K562 (cell line): Measurements from ENCODE around the gene NOP14.

Source experiments
- BDP1 ChIP-seq: IDR thresholded peaks from 3 replicates; pipeline ENCODE4 v1.6.1; 2011; ENCODE audit not compliant: insufficient read length, insufficient read depth
- CBX5 ChIP-seq: IDR thresholded peaks from 2 replicates; pipeline ENCODE4 v1.6.1; 2014; ENCODE audit warnings: low read depth, borderline replicate concordance
- EGR1 ChIP-seq: fragments of 450-650 bp; conservative IDR thresholded peaks from 2 replicates; pipeline ENCODE4 v1.6.1; 2017; ENCODE audit warnings: mild to moderate bottlenecking
- EZH2 ChIP-seq: IDR thresholded peaks from 2 replicates; pipeline ENCODE4 v1.6.1; 2012; ENCODE audit warnings: low read depth, mild to moderate bottlenecking, inconsistent platforms, low read length, borderline replicate concordance
- GATAD2A ChIP-seq: fragments of 450-650 bp; IDR thresholded peaks from 2 replicates; pipeline ENCODE4 v1.6.1; 2017
- POLR2A ChIP-seq: fragments of 450-650 bp; conservative IDR thresholded peaks from 2 replicates; pipeline ENCODE4 v1.6.1; 2016
- RAD21 ChIP-seq, 2 experiments: fragments of 250-450 bp in 1 of 2; fragments of 450-650 bp in 1 of 2; sonication (Bioruptor Pico) in 1 of 2; formaldehyde crosslinking in 1 of 2; IDR thresholded peaks in 1 of 2; conservative IDR thresholded peaks in 1 of 2; 2 replicates each; pipeline versions ENCODE4 v1.4.0 to v1.8.0; 2020 to 2022; ENCODE audit warnings: mild to moderate bottlenecking in 2 of 2, moderate library complexity in 1 of 2
- TARDBP ChIP-seq: fragments of 450-650 bp; IDR thresholded peaks from 2 replicates; pipeline ENCODE4 v1.6.1; 2016
- TF ChIP-seq, protein P1 (sequence below), 3 experiments: IDR thresholded peaks in 2 of 3; conservative IDR thresholded peaks in 1 of 3; 2 replicates each; pipeline ENCODE4 v1.5.1; 2011 to 2012; ENCODE audit warnings: low read length in 3 of 3, mild to moderate bottlenecking in 3 of 3, control low read depth in 2 of 3, improper control_type of control experiment in 1 of 3, inconsistent platforms in 1 of 3, low read depth in 1 of 3, mixed read lengths in 1 of 3, moderate library complexity in 1 of 3; ENCODE audit not compliant: insufficient read depth in 2 of 3
- TF ChIP-seq, protein P2 (sequence below): sonication (generic); formaldehyde crosslinking; IDR thresholded peaks from 2 replicates; pipeline ENCODE4 v1.8.1; 2023; ENCODE audit warnings: mild to moderate bottlenecking, missing genetic modification reagents
- TF ChIP-seq, protein P3 (sequence below): fragments of 250-450 bp; sonication (Bioruptor Pico); IDR thresholded peaks from 2 replicates; pipeline ENCODE4 v1.4.0; 2020; ENCODE audit warnings: mild to moderate bottlenecking
- TF ChIP-seq, protein P4 (sequence below): fragments of 250-450 bp; sonication (Bioruptor Pico); IDR thresholded peaks from 2 replicates; pipeline ENCODE4 v1.4.0; 2020; ENCODE audit warnings: mild to moderate bottlenecking, moderate library complexity
- TF ChIP-seq, protein P5 (sequence below), 2 experiments: fragments of 450-650 bp; formaldehyde crosslinking in 1 of 2; IDR thresholded peaks; 2 replicates each; pipeline versions ENCODE4 v1.4.0 to v1.6.1; 2014 to 2020; ENCODE audit warnings: mild to moderate bottlenecking in 2 of 2, borderline replicate concordance in 1 of 2, low read depth in 1 of 2

DNA sequence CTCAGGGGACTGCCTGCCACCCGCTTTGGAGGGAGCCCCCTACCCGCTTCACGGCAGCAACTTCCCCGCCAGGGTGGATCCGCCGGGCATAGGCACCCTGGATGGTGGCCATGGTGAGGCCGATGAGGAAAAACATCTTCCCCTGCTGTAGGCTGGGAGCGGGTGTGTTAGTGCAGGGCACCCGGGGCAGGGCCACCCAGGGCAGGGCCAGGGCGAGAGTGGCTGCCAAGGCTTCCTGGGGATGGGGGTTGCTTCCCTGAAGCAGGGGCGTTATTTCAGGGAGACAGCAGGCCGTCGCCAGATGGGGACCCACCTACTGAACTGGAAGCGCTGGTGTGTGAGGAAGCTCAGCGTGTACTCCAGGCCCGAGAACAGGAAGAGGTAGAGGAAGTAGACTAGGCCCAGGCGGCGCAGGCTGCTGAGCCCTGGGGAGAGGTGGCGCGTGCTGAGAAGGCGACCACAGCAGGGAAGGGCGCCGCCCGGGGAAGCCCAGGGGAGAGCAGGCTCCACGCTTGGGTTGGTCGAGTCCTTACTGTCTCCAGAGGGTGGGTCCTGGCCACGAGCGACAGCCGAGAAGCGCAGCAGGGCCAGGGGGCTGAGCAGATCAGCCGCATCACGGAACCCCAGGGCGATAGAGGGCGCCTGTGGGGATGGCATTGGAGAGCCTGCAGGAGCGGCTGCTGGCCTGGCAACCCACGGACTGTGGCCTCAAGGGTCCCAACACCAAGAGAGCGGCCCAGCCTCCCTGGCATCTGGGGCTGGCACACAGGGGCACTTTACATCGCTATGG lies 31.5 kb downstream of the NOP14 start:
- TF ChIP-seq, protein P1, sequence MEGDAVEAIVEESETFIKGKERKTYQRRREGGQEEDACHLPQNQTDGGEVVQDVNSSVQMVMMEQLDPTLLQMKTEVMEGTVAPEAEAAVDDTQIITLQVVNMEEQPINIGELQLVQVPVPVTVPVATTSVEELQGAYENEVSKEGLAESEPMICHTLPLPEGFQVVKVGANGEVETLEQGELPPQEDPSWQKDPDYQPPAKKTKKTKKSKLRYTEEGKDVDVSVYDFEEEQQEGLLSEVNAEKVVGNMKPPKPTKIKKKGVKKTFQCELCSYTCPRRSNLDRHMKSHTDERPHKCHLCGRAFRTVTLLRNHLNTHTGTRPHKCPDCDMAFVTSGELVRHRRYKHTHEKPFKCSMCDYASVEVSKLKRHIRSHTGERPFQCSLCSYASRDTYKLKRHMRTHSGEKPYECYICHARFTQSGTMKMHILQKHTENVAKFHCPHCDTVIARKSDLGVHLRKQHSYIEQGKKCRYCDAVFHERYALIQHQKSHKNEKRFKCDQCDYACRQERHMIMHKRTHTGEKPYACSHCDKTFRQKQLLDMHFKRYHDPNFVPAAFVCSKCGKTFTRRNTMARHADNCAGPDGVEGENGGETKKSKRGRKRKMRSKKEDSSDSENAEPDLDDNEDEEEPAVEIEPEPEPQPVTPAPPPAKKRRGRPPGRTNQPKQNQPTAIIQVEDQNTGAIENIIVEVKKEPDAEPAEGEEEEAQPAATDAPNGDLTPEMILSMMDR (IDR thresholded peaks at IDR 0.05 in 2 of 3, conservative IDR thresholded peaks at IDR 0.05 in 1 of 3; ENCODE audit: insufficient read depth in 2 of 3, low read depth in 1 of 3, low read length in 3 of 3) = no peak
- TF ChIP-seq, protein P2, sequence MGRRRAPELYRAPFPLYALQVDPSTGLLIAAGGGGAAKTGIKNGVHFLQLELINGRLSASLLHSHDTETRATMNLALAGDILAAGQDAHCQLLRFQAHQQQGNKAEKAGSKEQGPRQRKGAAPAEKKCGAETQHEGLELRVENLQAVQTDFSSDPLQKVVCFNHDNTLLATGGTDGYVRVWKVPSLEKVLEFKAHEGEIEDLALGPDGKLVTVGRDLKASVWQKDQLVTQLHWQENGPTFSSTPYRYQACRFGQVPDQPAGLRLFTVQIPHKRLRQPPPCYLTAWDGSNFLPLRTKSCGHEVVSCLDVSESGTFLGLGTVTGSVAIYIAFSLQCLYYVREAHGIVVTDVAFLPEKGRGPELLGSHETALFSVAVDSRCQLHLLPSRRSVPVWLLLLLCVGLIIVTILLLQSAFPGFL (CRISPR knock-in tag) = no peak
- TF ChIP-seq EGR1 = no peak
- no peak for TF ChIP-seq GATAD2A
- no peak for TF ChIP-seq EZH2
- TF ChIP-seq, protein P3, sequence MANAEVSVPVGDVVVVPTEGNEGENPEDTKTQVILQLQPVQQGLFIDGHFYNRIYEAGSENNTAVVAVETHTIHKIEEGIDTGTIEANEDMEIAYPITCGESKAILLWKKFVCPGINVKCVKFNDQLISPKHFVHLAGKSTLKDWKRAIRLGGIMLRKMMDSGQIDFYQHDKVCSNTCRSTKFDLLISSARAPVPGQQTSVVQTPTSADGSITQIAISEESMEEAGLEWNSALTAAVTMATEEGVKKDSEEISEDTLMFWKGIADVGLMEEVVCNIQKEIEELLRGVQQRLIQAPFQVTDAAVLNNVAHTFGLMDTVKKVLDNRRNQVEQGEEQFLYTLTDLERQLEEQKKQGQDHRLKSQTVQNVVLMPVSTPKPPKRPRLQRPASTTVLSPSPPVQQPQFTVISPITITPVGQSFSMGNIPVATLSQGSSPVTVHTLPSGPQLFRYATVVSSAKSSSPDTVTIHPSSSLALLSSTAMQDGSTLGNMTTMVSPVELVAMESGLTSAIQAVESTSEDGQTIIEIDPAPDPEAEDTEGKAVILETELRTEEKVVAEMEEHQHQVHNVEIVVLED = no peak
- no peak; the same call in 1 of the 2 replicates for TF ChIP-seq POLR2A
- TF ChIP-seq, protein P4, sequence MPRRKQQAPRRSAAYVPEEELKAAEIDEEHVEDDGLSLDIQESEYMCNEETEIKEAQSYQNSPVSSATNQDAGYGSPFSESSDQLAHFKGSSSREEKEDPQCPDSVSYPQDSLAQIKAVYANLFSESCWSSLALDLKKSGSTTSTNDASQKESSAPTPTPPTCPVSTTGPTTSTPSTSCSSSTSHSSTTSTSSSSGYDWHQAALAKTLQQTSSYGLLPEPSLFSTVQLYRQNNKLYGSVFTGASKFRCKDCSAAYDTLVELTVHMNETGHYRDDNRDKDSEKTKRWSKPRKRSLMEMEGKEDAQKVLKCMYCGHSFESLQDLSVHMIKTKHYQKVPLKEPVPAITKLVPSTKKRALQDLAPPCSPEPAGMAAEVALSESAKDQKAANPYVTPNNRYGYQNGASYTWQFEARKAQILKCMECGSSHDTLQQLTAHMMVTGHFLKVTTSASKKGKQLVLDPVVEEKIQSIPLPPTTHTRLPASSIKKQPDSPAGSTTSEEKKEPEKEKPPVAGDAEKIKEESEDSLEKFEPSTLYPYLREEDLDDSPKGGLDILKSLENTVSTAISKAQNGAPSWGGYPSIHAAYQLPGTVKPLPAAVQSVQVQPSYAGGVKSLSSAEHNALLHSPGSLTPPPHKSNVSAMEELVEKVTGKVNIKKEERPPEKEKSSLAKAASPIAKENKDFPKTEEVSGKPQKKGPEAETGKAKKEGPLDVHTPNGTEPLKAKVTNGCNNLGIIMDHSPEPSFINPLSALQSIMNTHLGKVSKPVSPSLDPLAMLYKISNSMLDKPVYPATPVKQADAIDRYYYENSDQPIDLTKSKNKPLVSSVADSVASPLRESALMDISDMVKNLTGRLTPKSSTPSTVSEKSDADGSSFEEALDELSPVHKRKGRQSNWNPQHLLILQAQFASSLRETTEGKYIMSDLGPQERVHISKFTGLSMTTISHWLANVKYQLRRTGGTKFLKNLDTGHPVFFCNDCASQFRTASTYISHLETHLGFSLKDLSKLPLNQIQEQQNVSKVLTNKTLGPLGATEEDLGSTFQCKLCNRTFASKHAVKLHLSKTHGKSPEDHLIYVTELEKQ (CRISPR knock-in tag) = no peak
- no peak for TF ChIP-seq TARDBP
- TF ChIP-seq, protein P5, sequence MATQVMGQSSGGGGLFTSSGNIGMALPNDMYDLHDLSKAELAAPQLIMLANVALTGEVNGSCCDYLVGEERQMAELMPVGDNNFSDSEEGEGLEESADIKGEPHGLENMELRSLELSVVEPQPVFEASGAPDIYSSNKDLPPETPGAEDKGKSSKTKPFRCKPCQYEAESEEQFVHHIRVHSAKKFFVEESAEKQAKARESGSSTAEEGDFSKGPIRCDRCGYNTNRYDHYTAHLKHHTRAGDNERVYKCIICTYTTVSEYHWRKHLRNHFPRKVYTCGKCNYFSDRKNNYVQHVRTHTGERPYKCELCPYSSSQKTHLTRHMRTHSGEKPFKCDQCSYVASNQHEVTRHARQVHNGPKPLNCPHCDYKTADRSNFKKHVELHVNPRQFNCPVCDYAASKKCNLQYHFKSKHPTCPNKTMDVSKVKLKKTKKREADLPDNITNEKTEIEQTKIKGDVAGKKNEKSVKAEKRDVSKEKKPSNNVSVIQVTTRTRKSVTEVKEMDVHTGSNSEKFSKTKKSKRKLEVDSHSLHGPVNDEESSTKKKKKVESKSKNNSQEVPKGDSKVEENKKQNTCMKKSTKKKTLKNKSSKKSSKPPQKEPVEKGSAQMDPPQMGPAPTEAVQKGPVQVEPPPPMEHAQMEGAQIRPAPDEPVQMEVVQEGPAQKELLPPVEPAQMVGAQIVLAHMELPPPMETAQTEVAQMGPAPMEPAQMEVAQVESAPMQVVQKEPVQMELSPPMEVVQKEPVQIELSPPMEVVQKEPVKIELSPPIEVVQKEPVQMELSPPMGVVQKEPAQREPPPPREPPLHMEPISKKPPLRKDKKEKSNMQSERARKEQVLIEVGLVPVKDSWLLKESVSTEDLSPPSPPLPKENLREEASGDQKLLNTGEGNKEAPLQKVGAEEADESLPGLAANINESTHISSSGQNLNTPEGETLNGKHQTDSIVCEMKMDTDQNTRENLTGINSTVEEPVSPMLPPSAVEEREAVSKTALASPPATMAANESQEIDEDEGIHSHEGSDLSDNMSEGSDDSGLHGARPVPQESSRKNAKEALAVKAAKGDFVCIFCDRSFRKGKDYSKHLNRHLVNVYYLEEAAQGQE (IDR thresholded peaks at IDR 0.05; ENCODE audit: borderline replicate concordance) = no peak
- TF ChIP-seq, protein P5 (CRISPR knock-in tag; IDR thresholded peaks at IDR 0.05; ENCODE audit: low read depth) = no peak
- TF ChIP-seq BDP1 = no peak
- TF ChIP-seq CBX5 = no peak
- no peak for TF ChIP-seq RAD21 (CRISPR knock-in tag; conservative IDR thresholded peaks at IDR 0.05 in 1 of 2, IDR thresholded peaks at IDR 0.05 in 1 of 2)
